OCI-LY7 (cell line): Measurements from ENCODE around the gene DRP2. TPM values are rescaled to one million over a fixed set of nuclear protein-coding genes. Genes with fewer than 3 reads are reported as not detected.

Source experiments
- BruUV-seq: library from RNA; stranded (reverse); fragments of 400-500 nt; replicated peaks from 2 replicates; lab custom pipeline; 2021; lab: Mats Ljungman, UMichigan
- CTCF ChIA-PET: fragments of 300-600 bp; sonication (Branson Sonifier 250); formaldehyde crosslinking; loops from one replicate; lab custom pipeline; 2022; ENCODE audit warnings: antibody characterized with exemption; ENCODE audit not compliant: unreplicated experiment; lab: Charles Lee
- POLR2A ChIA-PET: fragments of 300-600 bp; sonication (Branson Sonifier 250); formaldehyde crosslinking; loops from one replicate; lab custom pipeline; 2022; ENCODE audit warnings: antibody characterized with exemption; lab: Charles Lee
- DNase-seq: peaks from one replicate; pipeline ENCODE4 v3.0.0-alpha.2; 2015; ENCODE audit warnings: low spot score
- H2AFZ ChIP-seq: fragments of 200-600 bp; sonication (generic), shearing (Covaris generic); 2 replicates; pipeline ENCODE4 v1.6.1; 2014; ENCODE audit warnings: mild to moderate bottlenecking, antibody characterized with exemption, low read length, moderate library complexity
- H3K27ac ChIP-seq: fragments of 200-600 bp; sonication (generic); 2 replicates; pipeline ENCODE4 v1.5.1; 2014; ENCODE audit warnings: mixed run types, low read depth, mild to moderate bottlenecking, moderate library complexity, low read length, inconsistent platforms; ENCODE audit not compliant: poor library complexity, severe bottlenecking
- H3K36me3 ChIP-seq: fragments of 200-600 bp; sonication (generic); 2 replicates; pipeline ENCODE4 v1.6.1; 2014; ENCODE audit warnings: mild to moderate bottlenecking, antibody characterized with exemption, low read length, moderate library complexity, mixed read lengths; ENCODE audit not compliant: insufficient read depth
- H3K4me1 ChIP-seq: fragments of 200-600 bp; sonication (generic); 2 replicates; pipeline ENCODE4 v1.5.1; 2014; ENCODE audit warnings: mild to moderate bottlenecking, low read length; ENCODE audit not compliant: insufficient read depth, poor library complexity, severe bottlenecking
- H3K4me2 ChIP-seq: fragments of 200-600 bp; sonication (generic); 2 replicates; pipeline ENCODE4 v1.6.1; 2014; ENCODE audit warnings: mild to moderate bottlenecking, low read length
- H3K4me3 ChIP-seq: fragments of 200-600 bp; sonication (generic); 2 replicates; pipeline ENCODE4 v1.5.1; 2014; ENCODE audit warnings: mild to moderate bottlenecking, low read depth, low read length; ENCODE audit not compliant: poor library complexity, severe bottlenecking
- H3K79me2 ChIP-seq: fragments of 200-600 bp; sonication (generic); 2 replicates; pipeline ENCODE4 v1.6.1; 2016; ENCODE audit warnings: low read depth, mild to moderate bottlenecking, low read length, moderate library complexity, mixed read lengths; ENCODE audit not compliant: insufficient read depth
- H3K9me2 ChIP-seq: fragments of 200-600 bp; sonication (generic); 2 replicates; pipeline ENCODE4 v1.6.1; 2016; ENCODE audit warnings: mild to moderate bottlenecking, low read length, mixed read lengths; ENCODE audit not compliant: insufficient read depth
- H3K9me3 ChIP-seq: fragments of 200-600 bp; sonication (generic); 2 replicates; pipeline ENCODE4 v1.6.1; 2014; ENCODE audit warnings: mild to moderate bottlenecking, mixed run types, low read length, mixed read lengths
- H4K20me1 ChIP-seq: fragments of 200-600 bp; sonication (generic); 2 replicates; pipeline ENCODE4 v1.6.1; 2014; ENCODE audit warnings: mild to moderate bottlenecking, antibody characterized with exemption, low read length, moderate library complexity, mixed read lengths; ENCODE audit not compliant: insufficient read depth
- EZH2phosphoT487 ChIP-seq: fragments of 200-600 bp; sonication (generic); IDR thresholded peaks from 2 replicates; pipeline ENCODE4 v1.6.1; 2018; ENCODE audit warnings: low read depth, borderline replicate concordance, mild to moderate bottlenecking, mixed run types, antibody characterized with exemption, low read length, moderate library complexity, mixed read lengths
- intact Hi-C: fragments of 100-400 bp; cut with micrococcal nuclease; formaldehyde crosslinking; loops from one replicate; pipeline ENCODE4 v1.10.0; 2022; ENCODE audit not compliant: unreplicated experiment
- total RNA-seq, 2 experiments: library from RNA; depleted of rRNA in 1 of 2; stranded (reverse); fragments of >200 nt in 1 of 2; shearing (Covaris generic) in 1 of 2; gene quantifications; 2 replicates each; pipeline ENCODE4 v1.2.3, GENCODE V29; 2014 to 2022
- TF ChIP-seq, protein P1 (sequence below): fragments of 200-600 bp; sonication (generic); conservative IDR thresholded peaks from 2 replicates; pipeline ENCODE4 v1.5.1; 2014; ENCODE audit warnings: mild to moderate bottlenecking, antibody characterized with exemption, low read length, moderate library complexity, mixed read lengths

DRP2 gene
- total RNA-seq, 2 experiments from 2014 or later, result 0.82 to 0.93 TPM

GRCh38 chrX:101191217-101191750 lies 28.3 kb upstream of the DRP2 start:
- Histone ChIP-seq H3K36me3 (no peaks in the 10 kb centered on the region), H3K4me2 (no peak overlapping the region), H3K4me1 (no peaks in the 10 kb centered on the region), H3K4me3 (no peak overlapping the region), H2AFZ (no peak overlapping the region), H4K20me1 (no peaks in the 10 kb centered on the region), H3K9me3 (no peaks in the 10 kb centered on the region), H3K79me2 (no peaks in the 10 kb centered on the region), H3K9me2 (no peaks in the 10 kb centered on the region), H3K27ac (no peak overlapping the region)
- intact Hi-C loops, result no loop called here
- POLR2A ChIA-PET, result no interaction called here
- TF ChIP-seq, protein P1, sequence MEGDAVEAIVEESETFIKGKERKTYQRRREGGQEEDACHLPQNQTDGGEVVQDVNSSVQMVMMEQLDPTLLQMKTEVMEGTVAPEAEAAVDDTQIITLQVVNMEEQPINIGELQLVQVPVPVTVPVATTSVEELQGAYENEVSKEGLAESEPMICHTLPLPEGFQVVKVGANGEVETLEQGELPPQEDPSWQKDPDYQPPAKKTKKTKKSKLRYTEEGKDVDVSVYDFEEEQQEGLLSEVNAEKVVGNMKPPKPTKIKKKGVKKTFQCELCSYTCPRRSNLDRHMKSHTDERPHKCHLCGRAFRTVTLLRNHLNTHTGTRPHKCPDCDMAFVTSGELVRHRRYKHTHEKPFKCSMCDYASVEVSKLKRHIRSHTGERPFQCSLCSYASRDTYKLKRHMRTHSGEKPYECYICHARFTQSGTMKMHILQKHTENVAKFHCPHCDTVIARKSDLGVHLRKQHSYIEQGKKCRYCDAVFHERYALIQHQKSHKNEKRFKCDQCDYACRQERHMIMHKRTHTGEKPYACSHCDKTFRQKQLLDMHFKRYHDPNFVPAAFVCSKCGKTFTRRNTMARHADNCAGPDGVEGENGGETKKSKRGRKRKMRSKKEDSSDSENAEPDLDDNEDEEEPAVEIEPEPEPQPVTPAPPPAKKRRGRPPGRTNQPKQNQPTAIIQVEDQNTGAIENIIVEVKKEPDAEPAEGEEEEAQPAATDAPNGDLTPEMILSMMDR, result no peak
- no peak for TF ChIP-seq EZH2phosphoT487
- CTCF ChIA-PET, result no interaction called here
- no TSS peak for BruUV-seq
- no peak for DNase-seq

- H3K27ac ChIP-seq, result no peak overlapping the region
- ChIA-PET POLR2A (interaction anchor here (0.6 to 1.3 kb wide), 4 partner anchors 18 to 239 kb away, joined by 3 read pairs; no protein-coding TSS in a partner anchor), CTCF (no interaction called here)
- no peak overlapping the region for H3K4me2 ChIP-seq
- H3K36me3 ChIP-seq, result no peaks in the 10 kb centered on the region
- H3K4me3 ChIP-seq, result no peak overlapping the region
- H3K4me1 ChIP-seq, result no peaks in the 10 kb centered on the region
- TF ChIP-seq EZH2phosphoT487, result no peak
- TF ChIP-seq, protein P1, result no peak
- no peaks in the 10 kb centered on the region for H3K9me3 ChIP-seq
- no peaks in the 10 kb centered on the region for H3K79me2 ChIP-seq
- no peak for DNase-seq
- H2AFZ ChIP-seq, result peak overlapping the region; percentile 54
- no peaks in the 10 kb centered on the region for H4K20me1 ChIP-seq
- BruUV-seq, result no TSS peak
- intact Hi-C loops, result no loop called here
- no peaks in the 10 kb centered on the region for H3K9me2 ChIP-seq
Observed at GRCh38 chrX:101195442-101196173, 24.0 kb upstream of the DRP2 start.
